WERI-Rb-1 (cell line): ENCODE data around the gene HHAT.

ENCODE experiments used
- DNase-seq: peaks from one replicate; pipeline ENCODE4 v3.0.0-alpha.2; 2020
- H3K27ac ChIP-seq: fragments of 250-450 bp; sonication (Bioruptor Pico); 2 replicates; pipeline ENCODE4 v1.5.1; 2020; ENCODE audit warnings: mild to moderate bottlenecking, moderate library complexity
- H3K27me3 ChIP-seq: fragments of 250-450 bp; sonication (Bioruptor Pico); 2 replicates; pipeline ENCODE4 v1.5.1; 2021; ENCODE audit warnings: mild to moderate bottlenecking, low read depth, moderate library complexity; ENCODE audit not compliant: insufficient read depth, severe bottlenecking
- H3K36me3 ChIP-seq: fragments of 250-450 bp; sonication (Bioruptor Pico); 2 replicates; pipeline ENCODE4 v1.5.1; 2020; ENCODE audit warnings: mild to moderate bottlenecking, moderate library complexity
- H3K4me3 ChIP-seq: 2 replicates; pipeline ENCODE4 v1.5.1; 2011; ENCODE audit warnings: low read depth, mild to moderate bottlenecking, control low read depth, low read length
- H3K9me3 ChIP-seq: fragments of 250-450 bp; sonication (Bioruptor Pico); 2 replicates; pipeline ENCODE4 v1.5.1; 2021; ENCODE audit warnings: mild to moderate bottlenecking, moderate library complexity; ENCODE audit not compliant: severe bottlenecking
- CTCF ChIP-seq: IDR thresholded peaks from 2 replicates; pipeline ENCODE4 v1.5.1; 2011; ENCODE audit warnings: low read depth, mild to moderate bottlenecking, control low read depth, inconsistent platforms, low read length

Gene HHAT

DNA sequence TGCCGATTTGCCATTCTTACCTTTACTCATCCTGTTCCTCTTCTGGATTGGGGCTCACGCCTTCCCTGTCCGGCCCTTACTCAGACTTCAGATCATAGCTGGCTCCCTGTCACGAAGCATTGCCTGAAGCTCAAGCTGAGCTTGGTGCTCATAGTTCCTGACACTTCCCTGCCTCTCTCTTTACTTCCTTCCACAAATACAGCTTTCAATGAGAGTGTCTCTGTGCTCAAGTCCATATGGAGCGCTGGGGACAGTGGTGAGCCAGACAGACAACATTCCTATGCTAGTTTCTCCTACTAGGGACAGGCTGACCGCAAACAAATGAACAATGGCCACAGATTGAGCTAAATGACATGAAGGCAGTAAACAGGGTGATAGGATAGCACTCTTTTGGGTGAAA is 38.1 kb downstream of the HHAT start:
- no peaks in the 10 kb centered on the region for H3K27me3 ChIP-seq
- no peak for DNase-seq
- H3K9me3 ChIP-seq: no peaks in the 10 kb centered on the region
- no peak for TF ChIP-seq CTCF
- H3K36me3 ChIP-seq: no peaks in the 10 kb centered on the region
- no peak overlapping the region for H3K4me3 ChIP-seq
- H3K27ac ChIP-seq: no peak overlapping the region

DNA sequence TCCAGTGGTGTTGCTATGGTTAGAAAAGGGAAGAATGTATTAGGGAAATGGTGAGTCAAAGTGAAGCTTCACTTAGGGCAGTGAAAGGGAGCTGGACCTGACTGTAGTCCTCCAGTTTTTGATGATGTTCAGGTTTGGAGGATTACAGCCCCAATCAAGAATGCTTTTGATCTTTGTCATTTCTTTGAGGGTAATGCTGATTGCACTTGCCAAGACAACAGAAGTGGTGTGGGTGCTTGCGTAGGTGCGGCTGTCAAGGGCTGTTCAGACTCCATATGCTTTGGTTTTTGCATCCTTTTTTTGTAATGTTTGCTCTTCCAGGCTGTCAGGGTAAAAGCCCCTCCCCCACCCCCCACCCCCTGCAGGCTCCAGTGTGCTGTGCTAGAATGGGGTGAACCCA is 38.9 kb downstream of the HHAT start:
- DNase-seq: no peak
- Histone ChIP-seq H3K4me3 (no peak overlapping the region), H3K27ac (no peak overlapping the region), H3K9me3 (no peaks in the 10 kb centered on the region), H3K27me3 (no peaks in the 10 kb centered on the region), H3K36me3 (no peaks in the 10 kb centered on the region)
- no peak for TF ChIP-seq CTCF

- Histone ChIP-seq H3K4me3 (no peak overlapping the region), H3K27ac (no peak overlapping the region), H3K9me3 (no peaks in the 10 kb centered on the region), H3K36me3 (no peaks in the 10 kb centered on the region), H3K27me3 (no peaks in the 10 kb centered on the region)
- DNase-seq: no peak
- no peak for TF ChIP-seq CTCF
Observed at GRCh38 chr1:210369425-210369824, 40.7 kb downstream of the HHAT start.

DNA sequence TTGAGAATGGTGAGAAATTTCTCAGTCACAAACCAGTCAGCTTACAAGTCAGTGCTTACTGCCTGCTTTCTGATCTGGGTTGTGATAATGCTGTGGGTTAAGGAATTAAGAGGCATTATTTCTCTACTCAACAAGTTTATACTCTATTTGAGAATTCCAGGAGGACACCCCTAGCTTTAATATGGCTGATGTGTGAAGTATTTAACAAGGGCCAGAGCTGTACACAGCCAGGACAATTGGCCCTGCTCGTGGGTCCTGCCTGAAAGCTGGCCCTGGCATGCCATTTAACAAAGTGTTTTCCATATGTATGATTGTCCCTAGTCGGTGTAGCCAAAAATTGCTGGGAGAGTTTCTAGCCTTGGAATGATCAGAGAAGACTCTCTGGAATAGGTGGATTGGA is 43.2 kb downstream of the HHAT start:
- TF ChIP-seq CTCF: no peak
- Histone ChIP-seq H3K36me3 (no peaks in the 10 kb centered on the region), H3K27ac (no peak overlapping the region), H3K4me3 (no peak overlapping the region), H3K27me3 (no peaks in the 10 kb centered on the region), H3K9me3 (no peaks in the 10 kb centered on the region)
- no peak for DNase-seq

DNA sequence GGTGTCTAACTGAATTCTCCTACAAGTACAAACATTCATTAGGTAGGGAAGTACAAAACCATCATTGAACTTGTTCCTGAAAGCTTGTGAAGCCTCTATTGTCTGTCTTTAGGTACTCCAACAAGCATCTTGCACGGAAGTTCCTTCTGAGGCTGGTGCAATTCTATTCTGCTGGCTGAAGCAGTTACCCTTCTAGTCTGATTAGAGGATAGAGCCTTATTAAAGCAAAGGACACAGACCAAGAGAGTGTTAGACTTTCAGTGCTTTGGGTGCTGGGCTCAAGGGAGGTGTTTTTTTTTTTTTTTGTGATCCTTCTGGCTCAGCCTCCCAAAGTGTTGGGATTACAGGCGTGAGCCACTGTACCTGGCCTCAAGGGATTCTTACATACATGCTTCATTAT is 43.8 kb downstream of the HHAT start:
- Histone ChIP-seq H3K36me3 (no peaks in the 10 kb centered on the region), H3K4me3 (no peak overlapping the region), H3K27ac (no peak overlapping the region), H3K27me3 (no peaks in the 10 kb centered on the region), H3K9me3 (no peaks in the 10 kb centered on the region)
- DNase-seq: no peak
- no peak for TF ChIP-seq CTCF

- Histone ChIP-seq H3K9me3 (no peaks in the 10 kb centered on the region), H3K4me3 (no peak overlapping the region), H3K27ac (no peak overlapping the region), H3K27me3 (no peaks in the 10 kb centered on the region), H3K36me3 (no peaks in the 10 kb centered on the region)
- no peak for DNase-seq
- no peak for TF ChIP-seq CTCF
Observed at GRCh38 chr1:210372931-210373627, 44.4 kb downstream of the HHAT start.
